Aorta (tissue), 5 donors: ENCODE measurements around the gene KLF16. TPM values are rescaled to one million over a fixed set of nuclear protein-coding genes. Genes with fewer than 3 reads are reported as not detected.
"Not testable (repeated sequence)": the region's sequence is repeated elsewhere in the genome, so short reads cannot be mapped to it uniquely, and the experiment has no call there.

ENCODE experiments used
- ATAC-seq: fragments of 200-7000 bp; cut with Tn5 transposase; one replicate; pipeline ENCODE4 v1.9.1; 2022; ENCODE audit warnings: moderate library complexity; ENCODE audit not compliant: low FRiP score
- DNase-seq, 2 donors: peaks; one replicate each; pipeline ENCODE4 v3.0.0-alpha.2; 2020
- H3K27ac ChIP-seq, 2 donors: one replicate each; pipeline ENCODE4 v1.5.1; 2013; ENCODE audit warnings: low read length in 2 of 2, mild to moderate bottlenecking in 2 of 2, moderate library complexity in 2 of 2, control low read depth in 1 of 2, inconsistent platforms in 1 of 2, low read depth in 1 of 2
- H3K27me3 ChIP-seq, 2 donors: one replicate each; pipeline ENCODE4 v1.6.1; 2013; ENCODE audit warnings: control low read depth in 1 of 2, low read length in 1 of 2, mild to moderate bottlenecking in 1 of 2, moderate library complexity in 1 of 2; ENCODE audit not compliant: insufficient read depth in 2 of 2, control insufficient read depth in 1 of 2
- H3K36me3 ChIP-seq, 2 donors: one replicate each; pipeline ENCODE4 v1.6.1; 2013; ENCODE audit warnings: control low read depth in 1 of 2, low read length in 1 of 2, mild to moderate bottlenecking in 1 of 2; ENCODE audit not compliant: insufficient read depth in 2 of 2, control insufficient read depth in 1 of 2
- H3K4me1 ChIP-seq, 2 donors: one replicate each; pipeline ENCODE4 v1.6.1; 2013; ENCODE audit warnings: low read length in 2 of 2, control low read depth in 1 of 2, mild to moderate bottlenecking in 1 of 2, moderate library complexity in 1 of 2; ENCODE audit not compliant: insufficient read depth in 2 of 2, control insufficient read depth in 1 of 2
- H3K4me3 ChIP-seq, 2 donors: one replicate each; pipeline ENCODE4 v1.5.1; 2013; ENCODE audit warnings: low read length in 2 of 2, control low read depth in 1 of 2, mild to moderate bottlenecking in 1 of 2
- H3K9me3 ChIP-seq: one replicate; pipeline ENCODE4 v1.6.1; 2013; ENCODE audit warnings: mild to moderate bottlenecking, low read length; ENCODE audit not compliant: control insufficient read depth
- WGBS, 2 donors: extraction: QIAGEN DNeasy Blood & Tissue Kit; methylation state at CpG; one replicate each; pipeline ENCODE4 v1.1.7; 2013; 5-methylcytosine and 5-hydroxymethylcytosine counted together
- intact Hi-C, 2 donors: fragments of 100-400 bp; cut with DNase I; formaldehyde crosslinking; loops; one replicate each; pipeline versions ENCODE4 v1.14.2 to v1.15.0; 2022
- polyA plus RNA-seq, 2 donors: library from polyadenylated mRNA; stranded (reverse); fragments of 200-250 nt; gene quantifications; one replicate each; pipeline ENCODE4 v1.2.3, GENCODE V29; 2013
- total RNA-seq, 2 donors: library from RNA; stranded (reverse); fragmentation: NEBNext Ultra II Directional; extraction: Animal tissue kit (Norgen Biotek cat#: 25700); gene quantifications; one replicate each; pipeline ENCODE4 v1.2.1, GENCODE V29; 2021
- donor health status: healthy with polysubstance abuse.
- donor health status: Bipolar disorder and iron deficiency.
- donor health status: DM: no; HTN: no; CAD: no.
- donor health status: DM: no; HTN: no; CAD: no.
- donor health status: DM: yes; HTN: yes; CAD: no.

The KLF16 gene
- total and polyA plus RNA-seq, 4 donors: 5.1 to 18.3 (median 12.0) TPM

- H3K36me3 ChIP-seq, H3K27me3 ChIP-seq, H3K27ac ChIP-seq, H3K4me3 ChIP-seq, DNase-seq, H3K4me1 ChIP-seq, ATAC-seq, intact Hi-C loops, H3K9me3 ChIP-seq: not testable (repeated sequence)
- WGBS, 2 donors: 81 to 82% methylated on average over 24 to 44 of the region's 44 CpGs
Observed at GRCh38 chr19:1881393-1882088, 18.2 kb upstream of the KLF16 start.

- intact Hi-C loops: no loop called here
- H3K36me3 ChIP-seq: no peaks in the 10 kb centered on the region
- no peaks in the 10 kb centered on the region for H3K4me1 ChIP-seq
- H3K4me3 ChIP-seq: no peak overlapping the region
- no peak overlapping the region for H3K27ac ChIP-seq
- ATAC-seq (no peak), DNase-seq (no peak)
- H3K27me3 ChIP-seq: no peaks in the 10 kb centered on the region
- no peaks in the 10 kb centered on the region for H3K9me3 ChIP-seq
- WGBS, 2 donors: 89% methylated on average over 27 to 35 of the region's 35 CpGs
Observed at GRCh38 chr19:1880611-1881392, 17.4 kb upstream of the KLF16 start.

- WGBS, 2 donors: 85 to 87% methylated on average over 12 to 17 of the region's 17 CpGs
- H3K4me1 ChIP-seq, ATAC-seq, DNase-seq, intact Hi-C loops, H3K27me3 ChIP-seq, H3K36me3 ChIP-seq, H3K4me3 ChIP-seq, H3K27ac ChIP-seq, H3K9me3 ChIP-seq: not testable (repeated sequence)
Observed at GRCh38 chr19:1879982-1880381, 16.6 kb upstream of the KLF16 start.

GRCh38 chr19:1878583-1878982, 15.2 kb upstream of the KLF16 start:
- DNase-seq, H3K27me3 ChIP-seq, intact Hi-C loops, H3K4me1 ChIP-seq, H3K36me3 ChIP-seq, H3K4me3 ChIP-seq, ATAC-seq, H3K9me3 ChIP-seq, H3K27ac ChIP-seq: not testable (repeated sequence)
- 61% methylated on average over 7 to 8 of the region's 8 CpGs for WGBS, 2 donors

- H3K4me1 ChIP-seq, intact Hi-C loops, DNase-seq: not testable (repeated sequence)
Observed at GRCh38 chr19:1877280-1877660, 13.9 kb upstream of the KLF16 start.

GRCh38 chr19:1876496-1877279, 13.3 kb upstream of the KLF16 start:
- Histone ChIP-seq H3K4me3 (peak overlapping the region in 1 of 2 donors; percentile 93), H3K27ac (peak overlapping the region in 1 of 2 donors; percentile 37)
- WGBS, 2 donors: 38 to 41% methylated on average over 45 to 47 of the region's 53 CpGs
- H3K4me1 ChIP-seq, H3K27me3 ChIP-seq, H3K36me3 ChIP-seq, H3K9me3 ChIP-seq, DNase-seq, intact Hi-C loops: not testable (repeated sequence)
- peak; percentile 26 for ATAC-seq

More at GRCh38 chr19:1877280-1877660, 13.9 kb upstream of the KLF16 start:
- 68 to 69% methylated on average over 37 to 41 of the region's 47 CpGs for WGBS, 2 donors
- not testable (repeated sequence) for H3K36me3 ChIP-seq, H3K27ac ChIP-seq, H3K4me3 ChIP-seq, H3K9me3 ChIP-seq, ATAC-seq, H3K27me3 ChIP-seq

GRCh38 chr19:1875646-1876495, 12.5 kb upstream of the KLF16 start:
- peak; percentile 96 to 97 for DNase-seq
- no peaks in the 10 kb centered on the region for H3K4me1 ChIP-seq
- H3K4me3 ChIP-seq: peak overlapping the region; percentile 75 to 93
- no peaks in the 10 kb centered on the region for H3K27me3 ChIP-seq
- intact Hi-C loops: no loop called here
- 0 to 1% methylated on average over 78 to 87 of the region's 87 CpGs for WGBS, 2 donors
- H3K27ac ChIP-seq: peak overlapping the region in 1 of 2 donors; percentile 87
- no peaks in the 10 kb centered on the region for H3K9me3 ChIP-seq
- no peaks in the 10 kb centered on the region for H3K36me3 ChIP-seq
- ATAC-seq: peak; percentile 96

GRCh38 chr19:1875265-1875645, 11.9 kb upstream of the KLF16 start:
- H3K4me1 ChIP-seq, intact Hi-C loops, H3K9me3 ChIP-seq, DNase-seq, ATAC-seq, H3K36me3 ChIP-seq, H3K27me3 ChIP-seq: not testable (repeated sequence)
- H3K27ac ChIP-seq: peak overlapping the region in 1 of 2 donors; percentile 87
- 3% methylated on average over 11 of the region's 11 CpGs for WGBS, 2 donors
- H3K4me3 ChIP-seq: peak overlapping the region; percentile 75 to 93
